Gastrocnemius medialis (tissue), 4 donors: ENCODE results near the gene TRPV3. TPM values are rescaled to one million over a fixed set of nuclear protein-coding genes. Genes with fewer than 3 reads are reported as not detected.

ENCODE experiments used
- ATAC-seq, 2 donors: fragments of 150-250 bp; one replicate each; pipeline ENCODE4 v1.9.1; 2016
- DNase-seq, 2 donors: peaks; one replicate each; pipeline ENCODE4 v3.0.0-alpha.2; 2019
- H3K27ac ChIP-seq, 4 donors: fragments of 200-600 bp; sonication (generic); 1 replicate in 1 of 4; 2 replicates in 3 of 4; pipeline ENCODE4 v1.5.1; 2016 to 2018; ENCODE audit warnings: mild to moderate bottlenecking in 2 of 4, moderate library complexity in 1 of 4
- H3K27me3 ChIP-seq, 3 donors: fragments of 200-600 bp; sonication (generic) in 2 of 3; 1 replicate in 1 of 3; 2 replicates in 2 of 3; pipeline versions ENCODE4 v1.5.1 to v1.6.0; 2016 to 2019; ENCODE audit warnings: mild to moderate bottlenecking in 1 of 3, moderate library complexity in 1 of 3
- H3K36me3 ChIP-seq, 2 donors: fragments of 200-600 bp; sonication (generic) in 1 of 2; one replicate each; pipeline ENCODE4 v1.5.1; 2017 to 2018
- H3K4me1 ChIP-seq, 2 donors: fragments of 200-600 bp; sonication (generic) in 1 of 2; one replicate each; pipeline ENCODE4 v1.5.1; 2016 to 2017; ENCODE audit warnings: mild to moderate bottlenecking in 2 of 2
- H3K4me3 ChIP-seq, 4 donors: fragments of 200-600 bp; sonication (generic) in 3 of 4; 1 replicate in 1 of 4; 2 replicates in 3 of 4; pipeline ENCODE4 v1.5.1; 2016 to 2019; ENCODE audit warnings: mild to moderate bottlenecking in 2 of 4
- H3K9me3 ChIP-seq, 3 donors: fragments of 200-600 bp; sonication (generic) in 2 of 3; 1 replicate in 1 of 3; 2 replicates in 2 of 3; pipeline ENCODE4 v1.5.1; 2016 to 2019
- POLR2A ChIP-seq, 2 donors: fragments of 450-650 bp; IDR thresholded peaks; one replicate each; pipeline ENCODE4 v1.6.1; 2017; ENCODE audit warnings: antibody characterized with exemption in 2 of 2, mild to moderate bottlenecking in 2 of 2, moderate library complexity in 2 of 2
- in situ Hi-C, 4 donors: fragments of 200-750 bp; cut with MboI; loops; one replicate each; pipeline versions ENCODE4 v1.15.0 to v1.8.0; 2017; ENCODE audit warnings: low sequenced_read_pairs in 4 of 4
- intact Hi-C: fragments of 100-400 bp; cut with DNase I; formaldehyde crosslinking; loops from one replicate; pipeline ENCODE4 v1.15.1; 2023; ENCODE audit warnings: low total_unique reads
- total RNA-seq, 4 donors: library from RNA; depleted of rRNA; stranded (reverse); fragments of >200 nt; gene quantifications; one replicate each; pipeline versions ENCODE4 v1.1.0 to v1.2.3, GENCODE V29; 2016
- TF ChIP-seq, protein P1 (sequence below), 5 experiments: fragments of 450-650 bp in 3 of 5; fragments of 200-600 bp in 2 of 5; sonication (generic) in 2 of 5; IDR thresholded peaks in 4 of 5; conservative IDR thresholded peaks in 1 of 5; 1 replicate in 4 of 5; 2 replicates in 1 of 5; pipeline ENCODE4 v1.5.1; 2016 to 2019; ENCODE audit warnings: antibody characterized with exemption in 5 of 5, mild to moderate bottlenecking in 3 of 5, moderate library complexity in 3 of 5

The TRPV3 gene
- total RNA-seq, 4 donors from 2014 or later, result 1.3 to 3.8 (median 1.6) TPM

DNA sequence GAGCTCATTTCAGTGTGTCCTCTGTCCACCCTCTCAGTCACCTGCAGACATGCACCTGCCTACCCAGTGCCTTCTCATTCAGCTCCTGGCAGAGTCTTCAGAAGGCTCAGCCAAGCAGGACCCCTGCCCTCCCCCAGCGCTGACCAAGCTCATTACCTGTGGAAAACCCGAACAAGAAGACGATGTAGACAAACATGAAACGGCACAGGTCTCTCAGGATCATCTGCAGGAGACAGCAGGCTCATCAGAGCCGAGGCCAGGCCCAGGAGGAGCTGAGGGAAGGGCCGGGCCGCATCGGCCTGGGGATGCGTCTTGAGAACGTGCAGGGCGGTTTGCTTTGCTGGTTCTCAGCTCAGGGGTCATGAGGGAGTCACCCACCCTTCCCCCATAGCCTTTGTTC is 19.4 kb upstream of the TRPV3 start:
- Histone ChIP-seq H3K36me3 (peaks cover 0 to 55% of the 10 kb centered on the region in 2 donors), H3K4me3 (no peak overlapping the region), H3K27ac (no peak overlapping the region), H3K27me3 (no peaks in the 10 kb centered on the region), H3K4me1 (no peaks in the 10 kb centered on the region), H3K9me3 (no peaks in the 10 kb centered on the region)
- TF ChIP-seq, protein P1, sequence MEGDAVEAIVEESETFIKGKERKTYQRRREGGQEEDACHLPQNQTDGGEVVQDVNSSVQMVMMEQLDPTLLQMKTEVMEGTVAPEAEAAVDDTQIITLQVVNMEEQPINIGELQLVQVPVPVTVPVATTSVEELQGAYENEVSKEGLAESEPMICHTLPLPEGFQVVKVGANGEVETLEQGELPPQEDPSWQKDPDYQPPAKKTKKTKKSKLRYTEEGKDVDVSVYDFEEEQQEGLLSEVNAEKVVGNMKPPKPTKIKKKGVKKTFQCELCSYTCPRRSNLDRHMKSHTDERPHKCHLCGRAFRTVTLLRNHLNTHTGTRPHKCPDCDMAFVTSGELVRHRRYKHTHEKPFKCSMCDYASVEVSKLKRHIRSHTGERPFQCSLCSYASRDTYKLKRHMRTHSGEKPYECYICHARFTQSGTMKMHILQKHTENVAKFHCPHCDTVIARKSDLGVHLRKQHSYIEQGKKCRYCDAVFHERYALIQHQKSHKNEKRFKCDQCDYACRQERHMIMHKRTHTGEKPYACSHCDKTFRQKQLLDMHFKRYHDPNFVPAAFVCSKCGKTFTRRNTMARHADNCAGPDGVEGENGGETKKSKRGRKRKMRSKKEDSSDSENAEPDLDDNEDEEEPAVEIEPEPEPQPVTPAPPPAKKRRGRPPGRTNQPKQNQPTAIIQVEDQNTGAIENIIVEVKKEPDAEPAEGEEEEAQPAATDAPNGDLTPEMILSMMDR (IDR thresholded peaks at IDR 0.05 in 4 of 5, conservative IDR thresholded peaks at IDR 0.05 in 1 of 5), result no peak
- TF ChIP-seq POLR2A (IDR thresholded peaks at IDR 0.05), result no peak
- intact Hi-C loops, result no loop called here
- DNase-seq (no peak), ATAC-seq (no peak)
- in situ Hi-C loops, result no loop called here

DNA sequence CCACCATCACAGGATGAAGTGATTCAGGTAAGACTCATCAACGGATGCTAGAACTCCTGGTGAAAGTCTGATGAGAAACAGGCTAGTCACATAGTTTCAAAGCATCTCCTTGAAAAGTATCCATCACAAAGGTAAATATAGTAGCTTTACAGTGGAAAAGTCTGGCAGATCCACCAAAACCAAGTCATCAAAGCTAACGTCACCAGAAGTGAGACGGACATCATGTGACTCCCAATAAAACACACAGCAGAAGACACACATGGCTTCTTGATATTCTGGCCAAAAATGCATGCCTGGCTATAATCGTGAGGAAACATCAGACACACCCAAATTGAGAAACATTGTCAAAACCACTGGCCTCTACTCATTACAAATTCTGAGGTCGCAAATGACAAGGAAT is 17.9 kb upstream of the TRPV3 start:
- DNase-seq, result no peak
- no peak overlapping the region for H3K27ac ChIP-seq
- intact Hi-C loops, result no loop called here
- no peak for TF ChIP-seq POLR2A (IDR thresholded peaks at IDR 0.05)
- TF ChIP-seq, protein P1 (IDR thresholded peaks at IDR 0.05 in 4 of 5, conservative IDR thresholded peaks at IDR 0.05 in 1 of 5), result no peak
- peak; percentile 33 to 39 for ATAC-seq
- no peaks in the 10 kb centered on the region for H3K4me1 ChIP-seq
- no peaks in the 10 kb centered on the region for H3K9me3 ChIP-seq
- no peak overlapping the region for H3K4me3 ChIP-seq
- H3K27me3 ChIP-seq, result no peaks in the 10 kb centered on the region
- H3K36me3 ChIP-seq, result peaks cover 0 to 65% of the 10 kb centered on the region in 2 donors
- in situ Hi-C loops, result no loop called here

DNA sequence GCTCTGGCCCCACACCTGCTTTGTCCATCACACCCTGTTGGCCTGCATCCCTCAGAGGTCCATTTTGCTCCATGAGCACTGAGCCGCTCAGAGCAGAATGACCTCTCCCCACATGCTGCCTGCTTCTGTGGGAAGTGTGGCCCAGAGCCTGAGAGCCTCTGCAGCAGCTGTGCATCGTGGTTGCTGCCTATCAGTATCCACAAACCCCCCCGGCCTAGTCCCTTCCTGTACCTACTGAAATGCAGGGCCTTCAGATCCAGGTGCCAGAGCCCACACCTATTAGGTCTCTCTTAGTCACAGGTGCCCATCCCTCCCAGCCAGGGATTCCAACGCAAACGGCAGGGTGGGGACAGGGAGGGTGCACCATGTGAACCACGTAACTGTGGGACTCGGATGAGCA is 16.6 kb upstream of the TRPV3 start:
- intact Hi-C loops, result no loop called here
- H3K27me3 ChIP-seq, result no peaks in the 10 kb centered on the region
- H3K27ac ChIP-seq, result no peak overlapping the region
- TF ChIP-seq POLR2A (IDR thresholded peaks at IDR 0.05), result no peak
- TF ChIP-seq, protein P1 (IDR thresholded peaks at IDR 0.05 in 4 of 5, conservative IDR thresholded peaks at IDR 0.05 in 1 of 5), result no peak
- H3K9me3 ChIP-seq, result no peaks in the 10 kb centered on the region
- DNase-seq (no peak), ATAC-seq (no peak)
- no peak overlapping the region for H3K4me3 ChIP-seq
- in situ Hi-C loops, result no loop called here
- peaks cover 0 to 59% of the 10 kb centered on the region in 2 donors for H3K36me3 ChIP-seq
- no peaks in the 10 kb centered on the region for H3K4me1 ChIP-seq

DNA sequence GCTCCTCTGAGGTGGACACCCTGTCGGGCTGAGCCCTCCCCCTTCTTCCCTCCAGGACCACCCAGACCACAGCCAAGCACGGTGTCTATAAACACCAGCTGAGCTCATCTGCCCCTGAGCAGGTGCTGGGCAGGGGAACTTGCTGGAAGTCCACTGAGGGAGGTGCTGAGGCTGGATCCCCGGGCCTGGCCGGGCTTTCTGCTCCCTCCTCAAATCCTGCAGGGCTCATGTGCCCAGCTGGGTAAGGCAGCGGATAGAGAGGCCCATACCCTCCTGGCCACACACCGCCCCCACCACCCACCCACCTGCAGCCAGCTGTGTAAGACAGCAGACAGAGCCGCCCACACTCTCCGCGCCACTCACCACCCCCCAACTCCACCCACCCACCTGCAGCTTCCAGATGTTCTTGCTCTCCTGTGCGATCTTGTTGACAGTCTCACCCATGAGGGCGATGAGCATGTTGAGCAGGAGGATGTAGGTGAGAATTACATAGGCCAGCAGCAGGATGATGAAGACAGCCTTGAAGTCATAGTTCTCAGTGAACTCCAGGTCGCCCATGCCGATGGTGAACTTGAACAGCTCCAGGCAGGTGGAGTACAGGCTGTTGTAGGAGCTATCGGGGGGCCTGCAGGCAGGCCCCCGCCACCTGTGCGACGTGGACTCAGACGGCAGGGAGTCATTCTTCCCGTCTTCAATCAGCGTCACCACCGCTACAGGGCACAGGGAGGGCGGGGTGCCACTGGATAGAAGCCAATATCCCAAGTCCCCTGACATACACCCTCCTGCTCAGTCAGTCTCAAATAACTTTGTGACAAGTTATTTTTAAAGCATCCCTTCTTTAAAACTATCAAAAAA is 15.9 kb upstream of the TRPV3 start:
- intact Hi-C loops (no loop called here), in situ Hi-C loops (no loop called here)
- ATAC-seq, result no peak
- peaks cover 0 to 56% of the 10 kb centered on the region in 2 donors for H3K36me3 ChIP-seq
- no peaks in the 10 kb centered on the region for H3K4me1 ChIP-seq
- H3K9me3 ChIP-seq, result no peaks in the 10 kb centered on the region
- no peak for TF ChIP-seq POLR2A (IDR thresholded peaks at IDR 0.05)
- TF ChIP-seq, protein P1 (IDR thresholded peaks at IDR 0.05 in 4 of 5, conservative IDR thresholded peaks at IDR 0.05 in 1 of 5), result no peak
- no peak overlapping the region for H3K4me3 ChIP-seq
- H3K27me3 ChIP-seq, result no peaks in the 10 kb centered on the region
- no peak overlapping the region for H3K27ac ChIP-seq
- no peak for DNase-seq
